GM21526 (cell line): ENCODE results near the gene STIM2.
A peak's percentile ranks its signal among the peaks of the same experiment; 100 is the strongest.

Experiments
- ATAC-seq: cut with Tn5 transposase; IDR thresholded peaks from one replicate; pipeline ENCODE4 v1.9.1; 2021; ENCODE audit warnings: moderate library complexity; ENCODE audit not compliant: unreplicated experiment, low FRiP score

STIM2 gene

DNA sequence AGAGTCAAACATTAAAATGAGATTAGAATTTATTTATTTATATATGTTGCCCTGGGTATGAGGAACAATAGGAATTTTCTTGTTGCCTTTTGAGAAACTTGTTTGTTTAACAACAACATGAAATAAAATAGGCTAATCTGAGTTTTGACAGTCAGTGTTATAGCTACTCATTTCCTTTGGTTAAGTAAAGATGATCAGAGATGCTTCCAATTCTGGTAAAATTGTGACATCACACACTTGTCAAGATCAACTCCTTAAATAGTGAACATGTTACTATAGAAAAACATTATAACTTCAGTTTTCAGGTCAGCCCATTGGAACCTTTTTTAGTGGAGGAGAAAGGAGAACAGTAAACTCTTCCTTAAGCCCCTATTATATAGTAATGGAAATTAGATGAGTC lies 136.1 kb downstream of the STIM2 start:
- ATAC-seq: no peak

DNA sequence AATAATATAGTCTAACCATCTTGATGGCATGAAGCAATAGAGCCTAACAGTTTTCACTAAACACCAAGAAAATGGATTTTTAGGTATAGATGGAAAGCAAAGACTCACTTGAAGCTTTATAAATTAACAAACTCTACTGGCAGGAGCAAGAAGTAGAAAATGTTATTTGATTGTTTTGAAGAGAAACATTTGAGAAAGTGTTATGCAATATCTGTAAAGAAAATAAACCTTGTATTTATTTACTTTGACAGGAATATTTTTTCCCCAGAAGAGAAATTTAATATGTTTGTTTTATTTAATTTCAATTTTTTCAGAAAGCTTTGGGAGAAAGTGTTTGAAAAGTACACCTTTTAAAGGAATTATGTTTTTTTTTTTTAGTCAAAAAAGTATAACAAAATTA lies 139.0 kb downstream of the STIM2 start:
- ATAC-seq: no peak

DNA sequence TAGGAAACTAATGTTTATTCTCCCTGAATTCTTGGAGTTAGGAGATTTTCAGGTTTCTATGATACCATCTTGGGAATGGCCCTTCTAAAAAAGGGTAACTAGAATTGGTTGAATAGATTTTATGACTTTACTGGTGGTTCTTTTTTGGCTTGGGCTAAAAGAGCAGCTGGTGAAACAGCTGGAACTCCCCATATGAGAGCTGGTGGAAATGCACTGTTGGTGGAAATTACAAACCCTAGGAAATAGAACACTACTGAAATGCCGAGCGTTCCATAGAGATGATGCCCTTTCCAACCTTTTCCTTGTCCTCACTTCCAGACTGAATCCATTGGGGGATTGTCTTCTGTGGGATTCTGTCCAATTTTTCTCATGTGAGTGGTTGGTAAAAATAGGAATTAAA lies 139.5 kb downstream of the STIM2 start:
- no peak for ATAC-seq

DNA sequence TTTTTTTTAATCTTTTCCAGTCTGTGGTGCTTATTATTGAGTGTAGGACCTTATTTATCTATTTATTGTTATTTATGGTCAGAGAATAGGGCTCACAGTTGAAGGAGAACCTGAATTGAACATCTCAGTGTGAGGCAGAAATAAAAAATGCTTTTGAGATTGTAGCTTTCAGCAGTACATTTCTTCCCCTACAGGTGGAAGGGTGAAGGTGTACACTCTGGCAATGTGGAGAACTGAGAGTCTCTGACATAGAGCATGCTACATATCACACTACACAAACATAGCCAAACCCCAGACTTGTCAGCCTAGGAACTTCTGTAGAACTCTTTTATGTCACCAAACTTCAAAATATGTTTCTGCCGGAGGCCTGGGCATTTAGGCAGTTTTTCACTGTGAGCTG lies 140.2 kb downstream of the STIM2 start:
- peak; percentile 86 for ATAC-seq

DNA sequence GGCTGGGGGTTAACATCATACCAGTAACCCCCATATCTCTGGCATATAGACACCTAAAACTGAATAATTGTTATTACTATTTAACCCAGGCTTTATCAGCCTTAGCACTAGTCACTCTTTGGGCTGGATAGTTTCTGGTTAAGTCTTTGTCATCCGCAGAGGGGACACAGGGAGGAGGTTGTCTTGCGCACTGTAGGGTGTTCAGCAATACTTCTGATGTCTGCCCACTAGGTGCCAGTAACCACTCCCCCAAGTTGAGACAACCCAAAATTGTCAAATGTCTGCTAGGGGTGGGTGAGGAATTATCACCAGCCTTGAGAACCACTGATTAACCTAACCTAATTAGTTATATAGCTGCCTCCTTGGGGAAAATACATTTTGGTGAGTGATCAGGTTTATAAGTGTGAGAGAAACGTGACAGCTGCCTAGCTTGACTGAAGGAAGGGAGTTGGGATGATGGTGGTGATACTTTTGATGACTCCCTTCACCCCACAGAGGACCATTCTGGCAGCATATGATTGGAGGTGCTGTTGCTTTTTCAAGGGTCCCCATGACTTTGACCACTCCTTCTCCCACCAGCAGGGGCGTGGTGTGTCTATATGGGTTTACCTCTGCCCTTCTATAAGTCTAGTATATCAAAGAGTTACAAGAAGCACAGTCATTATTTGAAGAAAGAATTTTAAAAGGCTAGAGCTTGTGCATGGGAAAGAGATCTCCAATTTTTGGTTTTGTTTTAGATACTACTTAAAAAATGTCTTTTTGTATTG lies 140.9 kb downstream of the STIM2 start:
- no peak for ATAC-seq

DNA sequence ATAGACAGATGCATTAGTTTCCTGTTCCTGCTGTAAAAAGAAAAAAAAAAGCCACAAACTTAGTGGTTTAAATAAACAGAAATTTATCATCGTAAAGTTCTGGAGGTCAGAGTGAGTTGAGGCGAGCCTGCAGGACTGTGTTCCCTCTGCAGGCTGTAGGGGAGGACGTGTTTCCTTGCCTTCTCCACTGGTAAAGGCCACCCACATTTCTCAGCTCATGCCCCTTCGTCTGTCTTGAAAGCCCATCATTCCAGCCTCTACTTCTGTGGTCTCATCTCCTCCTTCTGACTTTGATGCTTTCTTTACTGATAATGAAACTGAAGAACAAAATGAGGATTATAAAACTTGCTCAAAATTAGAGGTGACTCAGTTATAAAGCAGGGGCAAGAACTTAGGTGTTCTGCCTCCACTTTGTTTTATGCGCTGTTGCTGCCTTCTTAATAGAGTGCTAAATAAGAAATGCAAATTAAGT lies 143.0 kb downstream of the STIM2 start:
- no peak for ATAC-seq

DNA sequence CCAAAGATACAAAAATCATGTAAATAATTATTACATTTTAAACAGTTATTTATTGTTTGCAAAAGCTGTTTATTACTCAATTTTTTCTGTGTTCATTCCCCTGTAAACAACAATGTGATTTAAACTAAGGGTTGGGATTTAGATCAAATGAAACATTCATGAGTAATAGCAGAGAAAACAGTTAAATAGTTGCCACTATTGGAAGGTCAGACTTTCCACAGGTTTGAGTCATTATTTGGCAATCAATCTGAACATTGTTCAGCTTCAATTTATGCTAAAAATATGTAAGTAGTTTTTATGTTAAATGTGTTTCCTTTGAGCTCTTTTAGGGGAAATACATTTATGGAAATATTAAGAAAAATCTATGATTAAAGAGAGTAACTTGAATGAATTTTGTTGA lies 144.9 kb downstream of the STIM2 start:
- no peak for ATAC-seq

DNA sequence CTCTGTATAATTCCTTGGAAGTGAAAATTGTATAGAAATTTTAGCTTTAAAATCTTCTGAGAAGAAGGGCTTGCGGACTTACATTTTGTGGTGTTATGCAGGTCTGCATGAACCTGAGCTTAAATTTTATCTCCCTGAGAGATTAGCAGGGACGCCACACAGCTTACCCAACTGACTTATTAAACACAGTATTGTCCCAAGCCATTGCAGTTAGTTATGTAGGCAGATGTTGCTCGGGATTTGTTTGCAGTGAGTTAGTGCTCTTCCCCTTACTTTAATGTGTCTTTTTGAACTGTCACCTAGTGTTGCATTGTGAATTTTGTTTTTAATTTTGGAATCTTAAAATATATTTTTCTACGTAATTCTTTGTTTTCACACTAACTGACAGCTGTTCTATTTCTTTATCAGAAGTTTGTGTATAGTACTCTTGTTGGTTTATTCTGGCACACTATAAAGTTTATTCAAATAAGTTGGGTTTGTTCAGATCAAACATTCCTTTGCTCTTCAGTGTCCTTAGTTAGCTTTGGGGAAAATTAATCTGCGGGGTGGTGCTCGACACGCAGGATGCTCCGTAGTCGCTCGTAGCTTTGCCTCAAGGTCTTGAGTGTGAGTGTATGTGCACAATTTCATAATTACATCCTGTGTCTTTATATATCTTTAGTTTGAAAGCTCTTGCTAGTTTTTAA lies 145.4 kb downstream of the STIM2 start:
- ATAC-seq: no peak

DNA sequence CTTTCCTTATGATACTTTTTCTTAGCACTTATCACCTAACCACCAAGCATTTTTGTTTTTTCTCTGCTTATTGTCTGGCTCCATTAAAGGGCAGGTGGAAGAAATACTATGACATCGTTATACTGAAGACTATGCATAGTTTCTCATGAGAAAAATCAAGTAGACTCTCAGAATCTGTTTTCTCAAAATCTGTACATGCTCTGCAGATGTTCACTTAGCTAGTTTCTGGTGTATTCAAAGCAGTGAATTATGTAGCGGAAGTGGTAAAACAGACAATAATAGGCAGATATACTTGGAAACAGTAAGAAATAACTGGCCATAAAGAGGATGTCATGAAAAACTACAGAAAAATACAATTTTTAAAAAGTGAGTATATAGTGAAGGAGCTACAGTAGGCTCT lies 146.0 kb downstream of the STIM2 start:
- ATAC-seq: no peak

DNA sequence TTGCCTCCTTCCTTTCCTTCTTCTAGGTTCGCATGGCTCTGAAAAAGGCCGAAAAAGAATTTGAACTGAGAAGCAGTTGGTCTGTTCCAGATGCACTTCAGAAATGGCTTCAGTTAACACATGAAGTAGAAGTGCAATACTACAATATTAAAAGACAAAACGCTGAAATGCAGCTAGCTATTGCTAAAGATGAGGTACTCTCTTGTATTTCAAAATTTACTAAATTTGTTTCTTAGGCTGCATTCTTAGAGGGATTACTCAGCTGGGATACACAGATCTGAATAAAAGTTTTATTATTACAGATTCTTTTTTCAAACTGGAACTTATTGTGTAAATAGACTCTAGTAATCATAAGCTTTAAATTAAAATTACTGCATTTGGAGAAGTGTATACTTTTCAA lies 146.9 kb downstream of the STIM2 start:
- no peak for ATAC-seq

DNA sequence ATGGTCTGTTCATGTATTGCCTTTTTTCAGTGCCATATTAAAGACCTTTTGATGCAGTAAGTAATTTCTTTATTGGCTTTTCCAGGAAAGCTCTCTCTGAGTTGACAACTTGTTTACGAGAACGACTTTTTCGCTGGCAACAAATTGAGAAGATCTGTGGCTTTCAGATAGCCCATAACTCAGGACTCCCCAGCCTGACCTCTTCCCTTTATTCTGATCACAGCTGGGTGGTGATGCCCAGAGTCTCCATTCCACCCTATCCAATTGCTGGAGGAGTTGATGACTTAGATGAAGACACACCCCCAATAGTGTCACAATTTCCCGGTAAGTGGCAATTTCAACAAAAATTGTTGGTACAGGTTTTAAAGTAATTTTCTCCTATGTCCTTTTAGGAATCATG lies 148.0 kb downstream of the STIM2 start:
- no peak for ATAC-seq

DNA sequence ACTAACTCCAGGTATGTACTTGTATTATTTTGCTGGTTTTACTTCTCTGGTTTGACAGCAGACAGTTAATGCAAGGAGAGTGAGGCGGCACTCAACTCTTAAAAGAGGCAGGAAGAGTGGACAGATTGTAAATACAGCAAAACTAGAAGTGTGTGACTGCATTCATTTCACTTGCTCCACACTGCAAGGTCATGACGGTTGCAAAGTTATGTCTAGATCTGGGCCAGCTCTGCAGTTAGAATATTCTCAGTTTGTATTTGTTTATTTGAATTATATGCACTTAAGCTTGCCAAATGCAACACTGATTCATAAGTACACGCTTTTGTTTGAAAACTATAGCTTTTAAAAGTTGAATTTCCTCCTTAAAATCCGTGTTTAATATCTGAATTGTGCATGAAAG lies 148.9 kb downstream of the STIM2 start:
- ATAC-seq: no peak

DNA sequence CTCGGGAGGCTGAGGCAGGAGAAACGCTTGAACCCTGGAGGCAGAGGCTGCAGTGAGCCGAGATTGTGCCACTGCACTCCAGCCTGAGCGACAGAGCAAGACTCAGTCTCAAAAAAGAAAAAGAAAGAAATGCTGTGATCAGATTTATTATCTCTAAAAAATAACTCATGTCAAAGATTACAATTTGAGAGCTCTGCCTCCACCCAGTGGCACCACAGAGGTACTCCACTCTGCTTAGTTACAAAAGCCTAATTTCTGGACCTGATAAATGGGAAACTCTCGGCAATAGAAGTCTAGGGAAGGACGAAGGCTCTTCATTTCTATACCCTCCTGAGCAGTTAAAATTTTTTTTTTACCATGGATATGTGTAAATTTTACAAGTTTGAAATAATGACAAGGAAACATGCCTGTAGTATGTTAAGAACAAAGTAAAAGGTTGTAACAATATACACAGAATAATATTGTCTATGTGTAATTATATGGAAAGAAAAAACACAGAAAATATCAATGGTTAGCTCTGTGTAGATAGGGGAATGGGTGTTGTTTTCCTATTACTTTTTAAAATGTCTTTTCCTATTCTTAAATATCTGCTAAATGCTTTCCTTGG lies 149.8 kb downstream of the STIM2 start:
- ATAC-seq: peak; percentile 87

DNA sequence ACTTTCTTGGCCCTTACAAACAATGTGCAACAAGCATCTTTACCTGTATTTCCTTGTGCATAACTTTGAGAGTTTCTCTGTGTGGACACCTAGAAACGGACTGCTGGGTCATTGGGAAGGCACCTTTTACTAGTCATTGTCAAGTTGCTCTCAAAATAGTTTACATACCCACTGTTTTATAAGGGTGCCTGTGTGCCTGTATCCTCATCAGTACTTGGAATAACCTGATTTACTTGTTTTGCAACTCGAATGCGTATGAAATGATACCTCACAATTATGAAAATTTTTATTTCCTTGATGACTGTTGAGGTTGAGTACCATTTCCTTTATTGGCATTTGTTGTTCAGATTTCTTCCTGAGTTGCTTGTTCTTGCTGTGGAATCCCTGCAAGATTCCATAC lies 150.8 kb downstream of the STIM2 start:
- ATAC-seq: no peak

DNA sequence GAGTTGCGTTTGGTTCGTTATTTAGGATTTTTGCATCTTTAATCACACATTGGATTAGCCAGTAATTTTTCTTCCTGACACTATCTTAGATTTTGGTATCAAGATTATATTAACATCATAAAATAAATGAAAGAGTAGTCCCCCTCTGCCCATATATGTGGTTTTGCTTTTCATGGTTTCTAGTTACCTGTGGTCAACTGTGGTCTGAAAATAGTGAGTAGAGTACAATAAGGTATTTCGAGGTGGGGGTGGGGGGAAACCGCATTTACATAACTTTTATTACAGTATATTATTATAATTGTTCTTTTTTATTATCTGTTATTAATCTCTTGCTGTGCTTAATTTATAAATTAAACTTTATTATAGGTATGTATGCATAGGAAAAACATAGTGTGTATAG lies 152.4 kb downstream of the STIM2 start:
- ATAC-seq: no peak

DNA sequence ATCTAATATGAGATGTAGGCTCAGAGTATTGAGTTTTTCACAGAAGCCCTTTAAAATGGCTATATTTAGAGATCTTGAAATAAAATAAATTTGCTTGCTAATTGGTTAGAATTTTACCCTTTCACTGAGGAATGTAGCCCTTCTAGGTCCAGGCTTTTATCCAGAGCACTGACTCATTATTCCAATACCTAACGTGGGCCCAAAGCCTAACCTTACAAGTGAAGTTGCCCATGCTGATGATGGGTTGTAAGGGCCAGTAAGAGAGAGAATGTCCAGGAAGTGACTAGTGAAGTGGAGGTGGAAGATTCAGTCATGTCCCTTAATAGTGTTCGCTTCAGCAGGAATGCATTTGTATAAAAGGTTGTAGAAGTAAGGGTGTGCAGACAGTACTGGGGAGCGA lies 155.9 kb downstream of the STIM2 start:
- no peak for ATAC-seq

DNA sequence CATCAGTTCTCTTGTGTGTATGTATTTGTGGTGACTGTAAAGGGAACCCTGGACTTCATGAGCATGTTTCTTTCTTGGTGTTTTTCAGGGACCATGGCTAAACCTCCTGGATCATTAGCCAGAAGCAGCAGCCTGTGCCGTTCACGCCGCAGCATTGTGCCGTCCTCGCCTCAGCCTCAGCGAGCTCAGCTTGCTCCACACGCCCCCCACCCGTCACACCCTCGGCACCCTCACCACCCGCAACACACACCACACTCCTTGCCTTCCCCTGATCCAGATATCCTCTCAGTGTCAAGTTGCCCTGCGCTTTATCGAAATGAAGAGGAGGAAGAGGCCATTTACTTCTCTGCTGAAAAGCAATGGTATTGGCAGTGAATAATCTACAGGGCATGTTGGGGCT lies 157.0 kb downstream of the STIM2 start:
- ATAC-seq: no peak

DNA sequence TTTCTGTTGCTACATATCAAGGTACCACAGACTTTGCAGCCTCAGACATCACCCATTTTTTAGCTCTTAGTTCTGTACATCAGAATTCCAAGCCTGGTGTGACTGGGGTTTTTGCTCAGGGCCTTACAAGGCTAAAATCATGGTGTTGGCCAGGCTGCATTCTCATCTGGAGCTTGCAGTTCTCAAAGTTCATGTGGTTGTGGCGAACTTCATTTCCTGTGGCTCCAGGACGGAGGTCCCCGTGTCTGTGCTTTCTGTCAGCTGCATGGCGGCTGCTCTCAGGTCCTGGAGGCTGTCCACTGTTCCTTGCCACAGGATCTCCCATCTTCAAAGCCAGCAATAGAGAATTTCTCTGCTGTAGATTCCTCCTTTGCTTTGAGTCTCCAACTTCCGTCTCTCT lies 157.4 kb downstream of the STIM2 start:
- no peak for ATAC-seq

DNA sequence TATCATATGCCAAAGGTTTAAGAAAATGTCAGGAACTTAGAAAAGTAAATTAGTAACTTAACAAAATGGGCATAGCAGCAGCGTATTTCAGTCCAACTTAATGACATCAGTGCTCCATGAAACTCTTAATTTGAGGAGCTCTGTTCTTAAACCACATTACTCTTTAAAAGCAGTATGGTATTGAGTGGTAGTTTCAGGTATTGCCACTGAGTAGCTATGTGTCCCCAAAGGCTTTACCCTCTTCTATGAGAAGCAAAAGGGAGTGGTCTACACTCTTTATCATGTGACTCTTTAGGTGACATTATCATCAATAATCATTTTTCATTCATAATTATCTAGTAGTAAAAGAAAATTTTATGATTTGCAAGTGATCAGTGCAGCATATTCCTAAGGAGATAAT lies 158.3 kb downstream of the STIM2 start:
- no peak for ATAC-seq

DNA sequence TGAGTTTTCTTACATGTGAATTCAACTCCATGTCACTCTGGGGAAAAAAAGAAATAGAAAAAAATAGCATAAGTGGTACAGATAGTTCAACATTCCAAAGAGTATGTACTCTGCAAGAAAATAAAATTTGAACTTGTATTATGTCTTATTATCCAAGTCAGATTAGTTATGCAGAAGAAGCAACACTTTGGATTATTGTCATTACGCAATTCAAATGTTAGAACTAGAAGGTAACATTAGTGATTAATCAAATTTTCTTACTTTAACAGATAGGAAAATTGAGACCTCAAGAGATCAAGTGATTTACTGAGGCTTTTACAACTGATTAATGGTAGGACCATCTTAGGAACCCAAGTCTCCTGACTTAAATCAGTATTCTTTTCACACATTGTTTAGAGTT lies 159.1 kb downstream of the STIM2 start:
- no peak for ATAC-seq

DNA sequence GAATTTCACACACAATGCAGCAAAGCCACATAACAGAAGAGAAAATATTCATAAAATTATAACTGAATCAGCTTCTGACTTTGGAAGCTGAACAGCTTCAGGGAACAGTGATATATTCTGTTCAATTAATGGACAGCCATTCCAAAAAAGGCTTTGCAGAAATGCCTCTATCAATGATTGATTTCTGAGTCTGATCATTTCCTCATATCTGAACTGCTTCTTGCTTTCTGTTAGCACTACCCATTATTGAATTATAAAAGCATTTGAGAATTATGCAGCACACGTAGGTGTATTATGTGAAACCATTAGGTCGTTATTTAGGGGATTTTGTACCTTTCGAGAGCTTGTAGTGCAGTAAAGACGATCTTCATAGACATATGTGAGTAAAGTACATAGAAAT lies 159.6 kb downstream of the STIM2 start:
- no peak for ATAC-seq

DNA sequence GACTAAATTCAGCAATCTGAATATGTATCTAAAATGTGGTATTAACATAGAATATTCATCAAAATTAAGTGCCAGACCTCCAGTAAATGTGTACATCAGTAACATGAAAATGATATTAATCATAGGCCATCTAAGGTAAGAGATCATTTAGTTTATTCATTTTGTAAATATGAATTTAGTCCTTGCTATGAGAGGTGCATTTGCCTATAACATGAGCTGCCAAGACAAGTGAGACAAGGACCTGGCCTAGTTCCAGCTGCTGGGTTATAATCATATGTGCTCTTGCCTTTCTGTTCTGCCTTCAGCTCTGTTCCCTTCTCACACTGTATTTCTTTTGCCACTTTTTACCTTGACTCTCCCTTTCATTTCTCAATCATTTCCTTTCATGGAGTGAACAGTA lies 160.0 kb downstream of the STIM2 start:
- no peak for ATAC-seq
